GM18511 (cell line): Measurements from ENCODE around the gene RAD51AP1.

Experiments used
- ATAC-seq: cut with Tn5 transposase; IDR thresholded peaks from one replicate; pipeline ENCODE4 v1.9.1; 2021; ENCODE audit warnings: mild to moderate bottlenecking, moderate library complexity; ENCODE audit not compliant: unreplicated experiment

Gene RAD51AP1

DNA sequence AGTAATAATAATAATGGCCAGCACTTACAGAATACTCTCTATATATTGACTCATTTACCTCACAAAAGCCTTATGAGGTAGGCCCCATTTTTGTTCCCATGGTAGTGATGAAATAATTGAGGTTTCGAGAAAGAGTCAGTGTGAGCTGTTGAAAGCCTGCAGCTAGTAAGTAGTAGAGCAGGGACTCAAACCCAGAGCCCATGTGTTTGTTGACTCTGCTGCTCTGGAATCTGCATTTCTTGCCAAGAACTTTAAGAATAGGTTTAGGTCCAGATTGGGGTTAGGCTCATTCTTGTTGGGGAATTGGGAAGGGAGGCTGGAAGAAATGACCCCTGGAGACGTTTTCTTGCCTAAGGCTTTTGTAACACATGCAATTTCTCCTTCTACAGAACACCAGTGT, 51.3 kb downstream of the RAD51AP1 start:
- no peak for ATAC-seq

- no peak for ATAC-seq
These were observed 52.5 kb downstream of the RAD51AP1 start for GRCh38 chr12:4591180-4591687.

DNA sequence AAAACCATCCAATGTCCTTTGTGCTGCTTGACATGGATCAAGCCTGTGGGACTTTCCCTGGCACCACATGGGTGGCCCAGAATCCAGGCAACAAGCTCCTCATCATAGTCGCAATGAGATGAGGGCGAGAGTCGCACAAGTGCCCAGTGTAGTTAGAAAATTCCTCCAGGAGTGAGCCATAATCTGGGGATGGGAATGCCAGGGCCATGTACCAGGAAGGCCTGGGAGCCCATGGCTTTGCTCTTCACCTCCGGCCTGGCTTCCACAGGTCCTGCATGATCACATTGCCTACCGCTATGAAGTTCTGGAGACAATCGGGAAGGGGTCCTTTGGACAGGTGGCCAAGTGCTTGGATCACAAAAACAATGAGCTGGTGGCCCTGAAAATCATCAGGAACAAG, 57.2 kb downstream of the RAD51AP1 start:
- no peak for ATAC-seq

- ATAC-seq = no peak
These were observed 64.7 kb downstream of the RAD51AP1 start for GRCh38 chr12:4603421-4603820.

GRCh38 chr12:4603946-4604345, 65.3 kb downstream of the RAD51AP1 start:
- no peak for ATAC-seq

DNA sequence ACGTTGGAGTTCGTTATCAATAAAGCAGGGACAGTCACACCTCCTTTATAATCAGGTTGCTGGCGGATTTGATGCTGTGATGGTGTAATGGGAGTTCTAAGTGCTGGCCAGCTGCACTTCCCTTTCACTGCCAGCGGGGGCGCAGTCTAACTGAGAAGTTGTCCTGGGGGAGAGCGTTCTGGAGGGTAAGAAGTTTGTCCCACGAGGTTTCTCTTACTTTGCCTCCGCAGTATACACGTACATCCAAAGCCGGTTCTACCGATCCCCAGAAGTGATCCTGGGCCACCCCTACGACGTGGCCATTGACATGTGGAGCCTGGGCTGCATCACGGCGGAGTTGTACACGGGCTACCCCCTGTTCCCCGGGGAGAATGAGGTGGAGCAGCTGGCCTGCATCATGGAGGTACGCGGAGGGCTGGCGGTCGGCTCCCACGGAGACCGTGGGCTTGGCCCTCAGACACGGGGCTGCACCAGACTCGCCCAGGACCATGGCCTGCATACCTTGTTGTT, 66.0 kb downstream of the RAD51AP1 start:
- ATAC-seq = peak; percentile 96

DNA sequence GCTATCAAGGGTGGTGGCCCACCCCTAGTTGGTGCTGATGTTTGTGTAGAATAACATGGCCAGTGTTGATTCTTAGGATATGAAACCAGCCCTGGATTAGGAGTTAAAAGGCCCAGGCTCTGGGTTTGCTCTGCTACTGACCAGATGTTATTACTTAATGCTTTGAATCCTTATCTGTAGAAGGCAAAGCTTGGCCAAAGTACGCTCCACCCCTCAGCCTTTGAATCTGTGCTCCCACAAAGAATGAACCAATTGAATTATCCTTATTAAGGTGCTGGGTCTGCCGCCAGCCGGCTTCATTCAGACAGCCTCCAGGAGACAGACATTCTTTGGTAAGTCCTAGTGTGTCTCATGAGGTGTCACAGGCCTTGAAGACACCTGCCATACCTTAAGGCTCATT, 68.4 kb downstream of the RAD51AP1 start:
- no peak for ATAC-seq

- ATAC-seq = no peak
These were observed 70.4 kb downstream of the RAD51AP1 start for GRCh38 chr12:4609071-4609470.
